GM11168 (cell line): ENCODE measurements around the gene FBXO10.

Experiments used
- in situ Hi-C: fragments of 300-500 bp; cut with MboI; formaldehyde crosslinking; loops from one replicate; pipeline ENCODE4 v1.12.0; 2022; ENCODE audit warnings: low sequenced_read_pairs; ENCODE audit not compliant: unreplicated experiment

The FBXO10 gene

GRCh38 chr9:37559125-37559524, 17.1 kb downstream of the FBXO10 start:
- in situ Hi-C loops = no loop called here

DNA sequence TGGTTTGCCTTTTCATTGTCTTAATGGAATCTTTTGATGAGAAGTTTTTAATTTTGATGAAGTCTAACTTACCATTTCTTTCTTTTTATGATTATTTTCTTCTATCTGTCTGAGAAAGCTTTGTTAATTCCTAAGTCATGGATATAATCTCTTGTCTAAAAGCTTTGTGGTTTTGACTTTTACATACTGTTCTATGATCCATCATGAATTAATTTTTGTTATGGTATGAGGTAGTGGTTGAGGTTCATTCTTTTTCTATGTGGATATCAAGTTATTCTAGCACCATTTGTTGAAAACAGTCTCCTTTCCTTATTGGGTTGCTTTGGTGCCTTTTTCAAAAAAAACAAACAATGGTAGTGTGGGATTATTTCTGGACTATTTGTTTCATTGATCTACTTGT, 20.4 kb downstream of the FBXO10 start:
- in situ Hi-C loops = no loop called here

DNA sequence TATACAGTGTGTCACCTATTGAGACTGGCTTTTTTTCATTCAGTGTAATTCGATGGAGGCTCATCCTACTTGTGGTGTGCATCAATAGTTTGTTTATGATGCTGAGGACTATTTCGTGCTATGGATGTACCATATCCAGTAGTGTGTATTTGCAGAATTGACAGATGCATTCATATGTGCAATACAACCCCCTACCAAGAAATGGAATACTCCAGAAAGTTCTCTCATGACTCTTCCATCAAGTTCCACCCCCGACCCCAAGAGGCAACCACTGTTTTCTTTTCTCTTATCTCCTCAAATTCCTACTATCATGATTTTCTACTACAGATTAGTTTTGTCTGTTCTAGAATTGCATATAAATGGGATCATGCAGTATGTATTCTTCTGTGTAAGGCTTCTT, 21.9 kb downstream of the FBXO10 start:
- in situ Hi-C loops = no loop called here

GRCh38 chr9:37551888-37552287, 24.3 kb downstream of the FBXO10 start:
- in situ Hi-C loops = no loop called here

DNA sequence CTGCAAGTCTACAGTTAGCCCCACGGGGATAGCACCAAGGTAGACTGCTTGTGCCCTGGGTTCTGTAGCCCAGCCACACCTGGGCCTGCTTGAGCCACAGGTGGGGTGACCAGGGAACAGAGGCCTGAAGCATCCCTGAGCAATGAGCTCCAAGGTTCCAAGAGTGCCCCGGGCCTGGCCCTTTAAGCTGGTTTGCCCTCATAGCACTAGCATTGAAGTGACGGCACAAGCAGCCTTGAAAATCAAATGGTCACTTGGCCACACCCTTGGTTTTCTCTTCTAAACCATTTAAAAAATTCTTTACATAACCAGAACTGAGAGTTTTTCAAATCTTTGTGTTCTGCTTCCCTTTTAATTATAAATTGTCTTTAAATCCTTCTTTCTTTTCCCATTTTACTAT, 24.7 kb downstream of the FBXO10 start:
- in situ Hi-C loops = no loop called here

GRCh38 chr9:37550781-37551180, 25.4 kb downstream of the FBXO10 start:
- in situ Hi-C loops = no loop called here

DNA sequence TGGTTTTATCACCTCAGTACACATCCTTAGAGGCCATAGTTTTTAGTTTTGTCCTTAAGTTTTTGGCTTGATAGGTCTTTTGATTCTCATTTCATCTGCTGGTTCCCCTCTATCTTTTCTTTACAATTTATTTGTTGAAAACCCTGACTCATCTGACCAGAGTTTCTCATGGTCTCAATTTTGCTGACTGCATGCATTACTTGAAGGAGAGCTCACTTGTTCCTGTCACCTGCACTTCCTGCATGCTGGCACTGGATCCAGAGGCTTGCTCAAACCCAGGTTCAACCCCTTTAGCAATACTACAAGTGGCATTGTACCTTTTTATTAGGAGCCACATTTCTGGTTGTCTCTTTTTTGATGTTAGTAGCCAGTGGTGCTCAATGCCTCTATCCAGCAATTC, 26.7 kb downstream of the FBXO10 start:
- in situ Hi-C loops = no loop called here

DNA sequence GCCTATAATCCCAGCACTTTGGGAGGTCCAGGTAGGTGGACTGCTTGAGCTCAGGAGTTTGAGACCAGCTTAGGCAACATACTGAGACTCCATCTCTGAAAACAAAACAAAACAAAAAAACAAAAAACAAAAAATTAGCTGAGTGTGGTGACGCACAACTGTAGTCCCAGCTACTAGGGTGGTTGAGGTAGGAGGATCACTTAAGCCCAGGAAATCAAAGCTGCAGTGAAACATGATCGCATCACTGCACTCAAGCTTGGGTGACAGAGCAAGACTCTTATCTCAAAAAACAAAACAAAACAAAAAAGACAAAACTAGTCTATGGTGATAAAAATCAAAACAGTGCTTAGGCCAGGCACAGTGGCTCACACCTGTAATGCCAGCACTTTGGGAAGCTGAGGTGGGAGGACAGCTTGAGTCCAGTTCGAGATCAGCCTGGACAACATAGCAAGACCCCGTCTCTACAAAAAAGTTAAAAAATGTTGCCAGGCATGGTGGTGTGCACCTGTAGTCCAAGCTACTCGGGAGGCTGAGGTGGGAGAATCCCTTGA, 28.8 kb downstream of the FBXO10 start:
- in situ Hi-C loops = no loop called here

DNA sequence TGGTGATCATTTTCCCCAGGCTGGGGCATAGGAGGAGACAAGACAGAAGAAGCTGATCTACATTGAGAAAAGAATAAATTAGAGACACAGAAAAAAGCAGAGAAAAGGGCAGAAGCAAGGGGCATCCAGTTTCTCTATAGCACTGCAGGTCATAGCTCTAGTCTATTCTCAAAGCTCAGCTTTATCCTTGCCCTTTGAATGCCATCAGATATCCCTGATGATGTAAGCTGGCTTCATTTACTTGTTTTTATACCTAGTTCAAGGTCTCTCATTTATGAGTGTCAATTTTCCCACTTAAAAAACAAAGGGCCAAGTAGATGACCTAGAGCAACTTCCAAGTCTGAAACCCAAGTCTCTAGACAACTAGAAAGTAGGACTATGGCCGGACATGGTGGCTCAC, 32.7 kb downstream of the FBXO10 start:
- in situ Hi-C loops = no loop called here

- in situ Hi-C loops = no loop called here
Measured at GRCh38 chr9:37542895-37543294, 33.3 kb downstream of the FBXO10 start.

GRCh38 chr9:37542488-37542887, 33.7 kb downstream of the FBXO10 start:
- in situ Hi-C loops = no loop called here

- in situ Hi-C loops = no loop called here
Measured at GRCh38 chr9:37541465-37541864, 34.7 kb downstream of the FBXO10 start.

GRCh38 chr9:37540634-37541033, 35.5 kb downstream of the FBXO10 start:
- in situ Hi-C loops = no loop called here

DNA sequence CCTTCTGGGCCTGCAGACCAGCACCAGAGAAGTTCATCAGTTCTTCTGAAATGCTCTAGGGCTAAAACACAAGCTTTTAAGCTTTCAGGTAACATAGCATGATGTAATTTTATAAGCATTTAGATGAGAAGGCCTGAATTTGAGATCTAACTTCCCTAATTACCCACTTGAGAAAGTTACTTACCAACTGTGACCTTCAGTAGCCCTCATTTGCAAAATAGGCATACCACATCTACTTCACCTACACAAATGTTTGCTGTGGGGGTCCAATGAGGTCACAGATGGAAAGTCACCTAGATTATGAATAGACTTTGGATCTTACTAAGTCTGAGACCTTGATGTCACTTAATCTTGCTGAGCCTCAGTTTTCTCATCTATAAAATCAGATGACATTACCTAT, 36.5 kb downstream of the FBXO10 start:
- in situ Hi-C loops = no loop called here

DNA sequence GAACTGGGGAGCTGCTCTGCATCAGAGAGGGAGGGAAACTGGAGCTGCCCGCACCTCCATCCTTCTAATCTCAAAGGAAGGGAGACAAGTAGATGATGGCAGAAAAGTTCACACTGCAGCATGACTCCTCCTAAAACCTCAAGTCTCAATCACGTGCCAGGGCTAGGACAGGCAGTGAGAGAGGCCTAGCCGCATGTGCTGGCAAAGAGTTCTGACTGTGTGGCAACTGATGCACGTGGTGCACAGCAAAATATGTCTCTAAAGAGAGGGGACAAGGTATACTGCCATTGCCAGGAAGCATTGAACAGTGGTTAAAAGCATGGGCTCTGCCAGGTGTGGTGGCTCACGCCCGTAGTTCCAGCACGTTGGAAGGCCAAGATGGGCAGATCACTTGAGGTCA, 38.1 kb downstream of the FBXO10 start:
- in situ Hi-C loops = no loop called here

DNA sequence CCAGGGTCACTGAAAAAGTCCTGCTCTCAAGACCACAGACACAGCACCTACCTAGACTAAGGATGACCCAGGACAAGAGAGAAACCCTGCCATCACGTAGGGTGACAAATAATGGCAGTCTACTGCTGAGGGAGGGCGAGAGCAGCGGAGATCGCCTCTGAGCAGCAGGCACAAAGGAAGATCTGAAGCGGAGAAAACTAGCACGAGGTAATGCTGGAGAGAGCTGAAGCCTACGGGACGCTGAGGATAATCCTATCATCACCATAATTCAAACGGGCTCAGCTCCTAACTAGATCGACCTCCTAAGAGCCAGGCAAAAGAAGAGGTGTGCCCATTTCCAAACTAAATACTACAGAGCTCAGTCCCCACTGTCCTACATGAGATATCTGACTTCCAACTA, 41.3 kb downstream of the FBXO10 start:
- in situ Hi-C loops = loop anchor here (5.0 kb wide), 1 partner anchor 42 kb away; the partner anchor contains the start of gene FBXO10

- in situ Hi-C loops = loop anchor here (5.0 kb wide), 1 partner anchor 43 kb away; the partner anchor contains the start of gene FBXO10
Measured at GRCh38 chr9:37534412-37534811, 41.8 kb downstream of the FBXO10 start.

- in situ Hi-C loops = loop anchor here (5.0 kb wide), 1 partner anchor 46 kb away; the partner anchor contains the start of gene FBXO10
Measured at GRCh38 chr9:37531699-37532098, 44.5 kb downstream of the FBXO10 start.

GRCh38 chr9:37528652-37529471, 47.3 kb downstream of the FBXO10 start:
- in situ Hi-C loops = no loop called here

- in situ Hi-C loops = no loop called here
Measured at GRCh38 chr9:37523916-37524315, 52.3 kb downstream of the FBXO10 start.

- in situ Hi-C loops = no loop called here
Measured at GRCh38 chr9:37522971-37523370, 53.2 kb downstream of the FBXO10 start.

DNA sequence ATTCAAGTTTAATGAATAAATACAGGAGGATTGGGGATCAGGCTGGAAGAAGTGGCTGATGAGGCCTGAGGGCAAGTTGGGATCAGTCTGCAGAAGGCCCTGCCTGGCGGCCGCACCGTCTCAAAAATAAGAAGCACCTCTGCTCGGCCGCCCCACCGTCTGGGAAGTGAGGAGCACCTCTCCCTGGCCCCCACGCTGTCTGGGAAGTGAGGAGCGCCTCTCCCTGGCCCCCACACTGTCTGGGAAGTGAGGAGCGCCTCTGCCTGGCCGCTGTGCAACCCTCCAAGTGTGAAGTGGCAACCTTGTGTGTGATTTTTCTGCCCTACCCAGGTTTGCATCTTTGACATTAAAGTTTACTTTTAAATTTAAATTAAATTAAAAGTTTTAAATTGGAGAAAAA, 55.1 kb downstream of the FBXO10 start:
- in situ Hi-C loops = no loop called here
